OCI-LY3 (cell line): Measurements from ENCODE around the gene OR1N1.

Experiments used
- CTCF ChIP-seq: fragments of 200-600, 300-600 bp; sonication (generic); IDR thresholded peaks from 2 replicates; pipeline ENCODE4 v1.5.1; 2014; ENCODE audit warnings: antibody characterized with exemption, low read length, low read depth
- EZH2phosphoT487 ChIP-seq: fragments of 200-600 bp; shearing (Covaris generic); IDR thresholded peaks from 2 replicates; pipeline ENCODE4 v1.6.1; 2018; ENCODE audit warnings: antibody characterized with exemption, mixed run types, low read depth

GRCh38 chr9:122572456-122572855 is 45.4 kb upstream of the OR1N1 start:
- TF ChIP-seq CTCF (no peak), EZH2phosphoT487 (no peak)
